HG02571 (cell line): Measurements from ENCODE around the gene LMO2.
A peak's percentile ranks its signal among the peaks of the same experiment; 100 is the strongest.

ENCODE experiments used
- ATAC-seq: cut with Tn5 transposase; IDR thresholded peaks from one replicate; pipeline ENCODE4 v1.9.1; 2021; ENCODE audit warnings: mild to moderate bottlenecking, moderate library complexity; ENCODE audit not compliant: unreplicated experiment

LMO2 gene

GRCh38 chr11:33915526-33915925, 23.6 kb upstream of the LMO2 start:
- ATAC-seq: no peak

DNA sequence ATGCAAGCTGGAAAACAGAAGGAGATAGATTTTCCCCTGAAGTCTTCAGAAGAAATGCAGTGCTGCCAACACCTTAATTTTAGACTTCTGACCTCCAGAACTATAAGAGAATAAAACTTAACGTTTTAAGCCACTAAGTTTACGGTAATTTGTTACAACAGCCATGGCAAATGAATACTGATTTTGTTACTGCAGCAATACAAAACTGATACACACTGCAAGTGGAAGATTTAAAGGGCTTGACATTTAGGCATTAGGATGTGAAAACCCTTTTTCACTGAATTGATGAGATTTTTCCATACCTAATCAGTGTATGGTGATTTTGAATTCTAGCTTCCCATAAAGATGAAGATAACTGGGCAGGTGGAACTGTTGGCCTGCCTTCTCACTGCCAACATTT, 22.1 kb upstream of the LMO2 start:
- no peak for ATAC-seq

DNA sequence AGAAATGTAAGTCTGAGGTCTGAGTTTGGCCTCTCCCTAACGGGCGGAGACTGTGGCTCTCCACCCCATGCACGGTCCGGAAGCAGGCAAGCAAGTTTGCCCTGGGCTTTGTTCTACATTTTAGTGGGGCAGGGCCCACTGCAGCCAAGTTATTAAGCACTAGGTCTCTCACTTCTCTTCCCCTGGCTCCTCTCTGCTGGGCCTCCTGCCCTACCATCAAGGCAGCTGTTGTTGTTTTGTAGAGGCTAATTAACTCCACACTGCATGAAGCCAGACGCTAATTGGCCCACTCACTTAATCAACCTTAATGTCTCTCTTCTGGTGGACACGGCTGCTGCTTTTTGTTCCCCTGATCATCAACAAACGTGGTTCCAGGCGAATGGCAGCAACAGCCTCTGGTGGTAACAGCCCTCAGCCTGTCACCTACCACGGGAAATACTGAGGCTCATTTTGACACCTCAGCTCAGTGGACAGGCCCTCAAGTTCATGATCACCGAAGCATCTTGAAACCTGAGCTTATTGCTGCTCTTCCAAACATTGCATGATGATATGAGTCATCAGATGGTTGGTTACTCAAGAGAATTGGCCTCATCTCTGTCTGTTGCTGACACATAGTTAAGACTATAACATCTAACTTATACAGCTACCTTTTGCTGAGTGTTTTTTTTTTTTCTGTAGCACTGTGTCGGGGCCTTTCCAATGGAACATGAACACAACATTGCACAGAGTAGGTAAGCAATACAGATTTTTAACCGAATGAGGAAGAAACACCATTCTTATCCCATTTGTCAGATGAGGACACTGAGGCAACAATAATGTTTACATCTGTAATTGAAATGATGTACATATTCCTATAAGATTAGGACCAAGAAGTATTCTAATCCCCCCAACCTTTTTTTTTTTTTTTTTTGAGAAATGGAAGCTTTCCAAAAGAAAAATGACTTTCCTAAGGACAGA, 20.8 kb upstream of the LMO2 start:
- ATAC-seq: no peak

- ATAC-seq: no peak
Observed at GRCh38 chr11:33910958-33911339, 19.1 kb upstream of the LMO2 start.

GRCh38 chr11:33910296-33910957, 18.6 kb upstream of the LMO2 start:
- no peak for ATAC-seq

DNA sequence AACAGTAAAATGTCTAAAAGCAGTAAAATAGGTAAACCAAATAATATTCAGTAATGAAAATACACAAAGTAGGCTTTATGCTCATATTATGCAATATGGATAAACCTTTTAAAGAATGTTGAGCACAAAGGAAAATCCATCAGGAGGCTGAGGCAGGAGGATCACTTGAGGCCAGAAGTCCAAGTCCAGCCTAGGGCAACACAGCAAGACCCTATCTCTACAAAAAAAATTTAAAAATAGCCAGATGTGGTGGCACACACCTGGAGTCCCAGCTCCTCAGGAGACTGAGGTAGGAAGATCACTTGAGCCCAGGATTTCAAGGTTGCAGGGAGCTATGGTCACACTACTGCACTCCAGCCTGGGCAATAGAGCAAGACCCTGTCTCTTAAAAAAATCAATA, 17.7 kb upstream of the LMO2 start:
- ATAC-seq: no peak

DNA sequence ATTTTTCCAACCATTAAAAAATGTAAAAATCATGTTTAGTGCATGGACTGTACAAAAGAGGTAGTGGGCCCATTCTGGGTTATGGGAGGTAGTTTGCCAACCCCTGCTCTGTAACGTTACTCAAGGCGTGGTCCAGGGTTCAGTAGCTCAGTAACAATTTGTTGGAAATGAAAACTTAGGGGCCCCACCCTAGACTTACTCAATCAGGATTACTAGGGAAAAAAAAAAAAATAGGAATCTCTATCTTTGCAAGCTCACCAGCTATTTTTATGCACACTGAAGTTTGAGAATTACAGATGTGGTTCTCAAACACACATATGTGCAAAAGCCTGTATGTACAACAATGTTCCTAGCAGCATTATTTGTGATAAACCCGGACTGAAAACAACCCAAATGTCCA, 17.3 kb upstream of the LMO2 start:
- ATAC-seq: no peak

GRCh38 chr11:33907421-33907820, 15.5 kb upstream of the LMO2 start:
- ATAC-seq: no peak

- ATAC-seq: no peak
Observed at GRCh38 chr11:33906484-33907186, 14.8 kb upstream of the LMO2 start.

- no peak for ATAC-seq
Observed at GRCh38 chr11:33904102-33904501, 12.2 kb upstream of the LMO2 start.

DNA sequence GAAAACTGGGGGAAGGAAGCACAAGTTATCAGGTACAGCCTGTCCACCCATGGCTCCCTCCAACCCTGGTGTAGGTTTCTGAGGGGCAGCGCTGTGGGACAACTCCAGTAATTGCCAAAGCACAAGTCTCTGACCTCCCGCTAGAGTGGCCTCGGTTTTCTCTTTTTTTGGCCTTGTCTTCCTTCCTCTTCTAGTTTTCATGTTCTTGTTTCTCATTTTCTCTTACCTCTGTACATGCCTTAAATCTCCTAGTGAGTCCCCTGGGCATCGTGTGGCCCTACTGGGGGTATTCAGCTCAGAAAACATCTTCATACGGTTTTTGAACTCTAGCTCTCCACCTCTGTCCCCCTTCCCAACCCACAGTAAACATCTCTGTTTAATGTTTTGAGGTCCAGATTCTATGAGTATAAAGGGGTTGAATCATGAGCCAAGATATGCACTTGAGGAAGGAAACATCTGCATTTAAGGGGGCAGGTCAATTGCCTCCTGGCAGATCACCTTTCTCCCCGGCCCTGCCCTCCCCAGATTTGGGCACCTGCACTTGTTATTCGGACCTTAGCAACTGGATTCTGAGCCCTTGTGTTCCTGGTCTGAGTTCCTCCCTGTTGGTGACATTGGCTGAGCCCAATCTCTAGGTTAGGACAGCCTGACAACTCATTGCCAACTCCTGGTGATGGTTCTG, 8.4 kb upstream of the LMO2 start:
- no peak for ATAC-seq

DNA sequence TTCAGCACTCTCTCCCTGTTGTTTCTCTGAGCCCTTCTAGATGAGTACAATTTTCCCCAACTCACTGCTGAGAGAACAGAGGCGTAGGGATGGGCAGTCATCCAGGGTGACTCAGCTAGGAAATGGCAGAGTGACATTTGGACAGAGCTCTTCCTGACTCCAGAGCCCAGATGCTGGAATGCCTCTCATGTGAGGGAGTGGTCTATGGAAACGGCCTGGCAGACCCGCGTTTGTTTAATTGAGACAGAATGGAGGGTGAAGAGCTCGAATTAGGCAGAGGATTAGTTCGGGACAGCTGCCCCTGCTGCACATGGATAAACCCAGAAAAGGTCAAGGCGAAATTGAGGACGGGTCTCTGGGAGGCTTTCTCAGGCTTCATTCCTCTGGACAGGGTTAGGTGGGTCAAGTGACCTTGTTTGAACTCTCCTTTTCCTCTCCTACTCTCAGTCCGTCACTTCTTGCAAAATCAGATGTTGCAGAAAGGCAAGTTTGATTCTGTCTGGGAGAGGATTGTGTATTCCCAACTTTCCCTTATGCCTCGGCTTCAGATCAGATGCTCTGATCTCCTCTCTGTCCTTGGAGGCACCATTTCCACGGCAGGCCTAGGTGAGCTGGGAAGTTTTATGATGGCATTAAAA, 7.6 kb upstream of the LMO2 start:
- ATAC-seq: no peak

DNA sequence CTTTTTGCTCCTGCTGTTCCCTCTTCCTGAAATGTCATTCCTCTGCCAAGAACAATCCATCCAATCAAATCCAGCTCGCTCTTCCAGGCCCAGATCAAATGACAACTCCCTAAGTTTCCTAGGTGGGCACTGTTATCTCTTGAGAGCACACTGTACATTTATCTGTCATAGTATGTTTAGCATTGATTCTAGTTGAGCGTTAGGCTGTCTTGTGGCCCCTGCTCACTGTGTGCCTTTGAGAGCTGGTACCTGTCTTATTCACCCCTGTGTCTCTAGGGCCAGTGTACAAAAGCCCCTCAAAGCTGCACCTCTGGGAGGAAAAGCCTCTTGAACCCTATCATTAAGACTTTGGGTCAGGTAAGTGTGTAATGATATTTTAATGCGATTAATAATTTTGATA, 7.1 kb upstream of the LMO2 start:
- ATAC-seq: no peak

DNA sequence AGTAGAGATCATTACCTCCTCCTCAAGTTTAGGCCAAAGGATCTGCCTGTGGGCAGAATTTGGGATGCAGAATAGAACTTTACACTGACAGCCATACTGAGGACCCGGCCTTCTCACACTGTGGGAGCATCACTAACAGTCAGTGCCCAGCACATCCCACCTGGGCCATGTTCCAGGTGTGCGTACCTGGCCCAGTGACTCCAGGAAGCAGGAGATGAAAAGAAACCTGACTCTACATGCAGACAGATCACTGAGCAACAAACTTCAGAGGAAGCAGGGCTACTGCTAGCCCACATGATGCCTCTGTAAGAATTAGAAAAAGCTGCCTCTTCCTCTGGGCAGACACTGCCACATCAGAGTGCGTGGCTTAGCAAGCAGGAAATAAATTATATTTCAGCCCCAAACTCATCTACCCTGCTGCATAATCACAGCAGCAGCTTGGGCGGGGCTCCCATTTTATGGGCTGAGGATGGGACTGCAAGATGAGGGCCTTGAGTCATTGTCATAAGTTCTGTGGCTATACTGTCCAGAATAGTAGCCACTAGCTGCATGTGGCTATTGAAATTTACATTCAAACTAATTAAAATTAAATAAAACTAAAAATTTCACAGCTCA, 6.0 kb upstream of the LMO2 start:
- no peak for ATAC-seq

- ATAC-seq: no peak
Observed at GRCh38 chr11:33896911-33897310, 5.0 kb upstream of the LMO2 start.

GRCh38 chr11:33895752-33896137, 3.9 kb upstream of the LMO2 start:
- ATAC-seq: no peak

DNA sequence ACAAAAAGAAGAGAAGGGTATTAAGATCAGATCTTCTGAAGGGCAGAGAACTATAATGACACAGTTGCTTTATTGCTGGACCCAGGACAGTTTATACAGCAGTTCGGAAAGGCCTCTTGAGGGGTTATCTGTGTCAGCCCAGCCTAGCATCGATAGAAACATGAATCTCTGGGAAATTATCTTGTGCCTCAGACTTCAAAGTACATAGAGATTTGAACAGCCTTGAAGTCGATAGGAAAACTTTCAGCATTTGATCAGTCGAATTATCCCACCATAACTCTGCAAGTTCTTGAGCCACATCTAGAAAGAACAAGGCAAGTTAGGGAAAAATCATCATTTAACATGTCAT, 2.5 kb upstream of the LMO2 start:
- ATAC-seq: no peak

DNA sequence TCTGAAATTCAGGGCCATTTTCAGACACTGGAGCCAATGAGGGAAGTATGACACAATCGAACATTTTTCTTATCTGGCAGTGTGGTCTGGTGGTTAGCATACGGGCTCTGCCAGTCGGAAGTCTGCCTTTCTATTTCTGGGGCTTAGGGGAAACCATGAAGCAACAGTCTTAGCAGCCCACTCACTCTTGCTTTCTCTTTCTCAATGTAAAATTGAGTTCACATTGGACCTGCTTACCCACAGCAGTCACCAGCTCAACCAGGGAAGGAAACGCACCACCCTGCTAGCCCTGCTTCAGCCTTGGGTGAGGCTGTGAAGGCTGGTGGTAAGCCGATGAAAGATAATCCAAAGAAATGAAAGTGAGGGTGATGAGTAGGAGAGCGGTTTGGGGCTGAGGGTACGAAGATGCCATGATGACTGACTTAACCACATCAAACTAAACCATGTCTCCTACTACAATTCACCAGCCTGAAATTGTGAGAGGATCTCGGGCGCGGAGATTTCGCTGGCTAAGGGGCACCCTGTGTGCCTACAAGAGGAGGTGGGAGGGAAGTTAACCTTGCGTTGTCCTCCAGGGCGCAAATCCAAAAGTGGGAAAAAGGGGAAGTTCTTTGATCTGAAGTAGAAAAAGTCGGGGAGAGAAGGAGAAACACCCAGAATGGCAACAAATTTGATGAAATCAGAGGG, 2.0 kb upstream of the LMO2 start:
- ATAC-seq: peak; percentile 83

DNA sequence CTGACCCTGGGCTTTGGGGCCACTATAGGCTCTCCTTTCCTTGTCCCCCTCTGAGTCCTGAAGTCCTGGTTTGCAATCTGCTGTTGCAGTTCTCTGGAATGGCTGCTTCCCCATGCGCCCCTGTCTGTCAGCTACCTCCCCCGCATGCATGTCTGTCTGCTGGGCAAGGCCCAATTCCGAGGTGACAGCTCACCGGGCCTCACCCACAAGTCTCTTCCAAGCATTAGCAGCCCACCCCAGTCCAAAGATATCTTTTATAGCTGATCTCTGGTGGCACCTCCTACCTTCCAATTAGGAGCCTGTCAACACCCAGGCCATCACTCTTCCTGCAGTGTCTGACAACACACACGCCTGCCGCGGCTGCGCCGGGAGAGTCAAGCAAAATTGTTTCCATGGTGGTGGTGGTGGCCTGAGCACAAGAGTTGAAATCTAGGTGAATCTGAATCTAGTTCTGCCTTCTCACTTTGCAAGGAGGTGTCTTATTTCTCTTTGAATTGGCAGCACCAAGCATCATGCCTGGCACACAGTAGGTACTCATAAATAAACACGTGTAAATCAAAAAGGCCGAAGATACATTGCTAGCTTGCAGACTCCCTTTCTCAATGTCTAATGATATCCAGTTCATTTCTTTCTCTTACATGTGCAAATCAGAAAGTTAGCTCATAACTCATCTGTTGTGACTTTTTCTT, 1.2 kb upstream of the LMO2 start:
- ATAC-seq: no peak
